A673 (cell line): Measurements from ENCODE around the gene TRERF1. TPM values are rescaled to one million over a fixed set of nuclear protein-coding genes. Genes with fewer than 3 reads are reported as not detected.

Source experiments
- BruUV-seq: library from RNA; stranded (reverse); fragments of 400-500 nt; replicated peaks from 2 replicates; lab custom pipeline; 2021; lab: Mats Ljungman, UMichigan
- CTCF ChIA-PET: fragments of 300-600 bp; sonication (Branson Sonifier 250); formaldehyde crosslinking; loops from one replicate; lab custom pipeline; 2022; ENCODE audit warnings: antibody characterized with exemption; lab: Charles Lee
- POLR2A ChIA-PET: fragments of 300-600 bp; sonication (Branson Sonifier 250); formaldehyde crosslinking; loops from one replicate; lab custom pipeline; 2022; ENCODE audit warnings: antibody characterized with exemption; ENCODE audit not compliant: low non-redundant PET; lab: Charles Lee
- DNase-seq: peaks from one replicate; pipeline ENCODE4 v3.0.0-alpha.2; 2015; ENCODE audit warnings: low spot score
- H3K27ac ChIP-seq: fragments of 200-600 bp; sonication (generic); 2 replicates; pipeline ENCODE4 v1.5.1; 2016; ENCODE audit warnings: mixed run types, low read depth, mild to moderate bottlenecking, mixed read lengths, antibody characterized with exemption, low read length; ENCODE audit not compliant: poor library complexity, severe bottlenecking
- H3K27me3 ChIP-seq: fragments of 200-600 bp; sonication (generic); replicated peaks from 2 replicates; pipeline ENCODE4 v1.6.1; 2017; ENCODE audit warnings: mixed run types, low read depth, mild to moderate bottlenecking, mixed read lengths, antibody characterized with exemption, low read length; ENCODE audit not compliant: insufficient read depth, poor library complexity
- H3K36me3 ChIP-seq: fragments of 200-600 bp; sonication (generic); 2 replicates; pipeline ENCODE4 v1.6.1; 2016; ENCODE audit warnings: mixed run types, mild to moderate bottlenecking, mixed read lengths, antibody characterized with exemption, low read length; ENCODE audit not compliant: insufficient read depth, poor library complexity, severe bottlenecking
- H3K4me1 ChIP-seq: fragments of 200-600 bp; sonication (generic); 2 replicates; pipeline ENCODE4 v1.6.1; 2017; ENCODE audit warnings: mixed run types, mild to moderate bottlenecking, mixed read lengths, antibody characterized with exemption, low read length; ENCODE audit not compliant: insufficient read depth, poor library complexity, severe bottlenecking
- H3K4me3 ChIP-seq: fragments of 200-600 bp; sonication (generic); 2 replicates; pipeline ENCODE4 v1.5.1; 2016; ENCODE audit warnings: low read depth, mixed run types, mild to moderate bottlenecking, mixed read lengths, low read length; ENCODE audit not compliant: poor library complexity, severe bottlenecking
- H3K9me3 ChIP-seq: fragments of 200-600 bp; sonication (generic); 2 replicates; pipeline ENCODE4 v1.6.1; 2016; ENCODE audit warnings: mixed run types, low read depth, mild to moderate bottlenecking, mixed read lengths, antibody characterized with exemption, low read length; ENCODE audit not compliant: poor library complexity, severe bottlenecking
- EZH2 ChIP-seq: fragments of 200-600 bp; sonication (generic); IDR thresholded peaks from 2 replicates; pipeline ENCODE4 v1.6.1; 2017; ENCODE audit warnings: borderline replicate concordance, low read depth, mild to moderate bottlenecking, mixed read lengths, antibody characterized with exemption, low read length; ENCODE audit not compliant: poor library complexity, severe bottlenecking
- intact Hi-C: fragments of 100-400 bp; cut with micrococcal nuclease; formaldehyde crosslinking; loops from one replicate; pipeline ENCODE4 v1.10.0; 2022; ENCODE audit not compliant: unreplicated experiment
- total RNA-seq: library from RNA; stranded (reverse); gene quantifications from 2 replicates; pipeline ENCODE4 v1.2.3, GENCODE V29; 2021
- TF ChIP-seq, protein P1 (sequence below): fragments of 300-800, 200-600 bp; sonication (generic); conservative IDR thresholded peaks from 2 replicates; pipeline ENCODE4 v1.5.1; 2017; ENCODE audit warnings: low read depth, mild to moderate bottlenecking, antibody characterized with exemption, low read length, moderate library complexity, mixed read lengths

The TRERF1 gene
- total RNA-seq, 1 experiment from 2014 or later: 9.5 TPM

- Histone ChIP-seq H3K9me3 (no peaks in the 10 kb centered on the region), H3K27me3 (no peaks in the 10 kb centered on the region), H3K36me3 (no peaks in the 10 kb centered on the region), H3K4me3 (no peak overlapping the region), H3K4me1 (no peaks in the 10 kb centered on the region), H3K27ac (no peak overlapping the region)
- intact Hi-C loops: no loop called here
- ChIA-PET CTCF (no interaction called here), POLR2A (no interaction called here)
- DNase-seq: no peak
- no TSS peak for BruUV-seq
- TF ChIP-seq, protein P1, sequence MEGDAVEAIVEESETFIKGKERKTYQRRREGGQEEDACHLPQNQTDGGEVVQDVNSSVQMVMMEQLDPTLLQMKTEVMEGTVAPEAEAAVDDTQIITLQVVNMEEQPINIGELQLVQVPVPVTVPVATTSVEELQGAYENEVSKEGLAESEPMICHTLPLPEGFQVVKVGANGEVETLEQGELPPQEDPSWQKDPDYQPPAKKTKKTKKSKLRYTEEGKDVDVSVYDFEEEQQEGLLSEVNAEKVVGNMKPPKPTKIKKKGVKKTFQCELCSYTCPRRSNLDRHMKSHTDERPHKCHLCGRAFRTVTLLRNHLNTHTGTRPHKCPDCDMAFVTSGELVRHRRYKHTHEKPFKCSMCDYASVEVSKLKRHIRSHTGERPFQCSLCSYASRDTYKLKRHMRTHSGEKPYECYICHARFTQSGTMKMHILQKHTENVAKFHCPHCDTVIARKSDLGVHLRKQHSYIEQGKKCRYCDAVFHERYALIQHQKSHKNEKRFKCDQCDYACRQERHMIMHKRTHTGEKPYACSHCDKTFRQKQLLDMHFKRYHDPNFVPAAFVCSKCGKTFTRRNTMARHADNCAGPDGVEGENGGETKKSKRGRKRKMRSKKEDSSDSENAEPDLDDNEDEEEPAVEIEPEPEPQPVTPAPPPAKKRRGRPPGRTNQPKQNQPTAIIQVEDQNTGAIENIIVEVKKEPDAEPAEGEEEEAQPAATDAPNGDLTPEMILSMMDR: no peak
- no peak for TF ChIP-seq EZH2
Observed at GRCh38 chr6:42380228-42380979, 71.3 kb downstream of the TRERF1 start.

- POLR2A ChIA-PET: no interaction called here
- no peaks in the 10 kb centered on the region for H3K9me3 ChIP-seq
- no peaks in the 10 kb centered on the region for H3K4me1 ChIP-seq
- H3K4me3 ChIP-seq: no peak overlapping the region
- no peaks in the 10 kb centered on the region for H3K27me3 ChIP-seq
- DNase-seq: no peak
- no peaks in the 10 kb centered on the region for H3K36me3 ChIP-seq
- no peak overlapping the region for H3K27ac ChIP-seq
- TF ChIP-seq, protein P1: no peak
- TF ChIP-seq EZH2: no peak
- intact Hi-C loops: no loop called here
- no TSS peak for BruUV-seq
- CTCF ChIA-PET: no interaction called here
Observed at GRCh38 chr6:42378536-42378935, 73.2 kb downstream of the TRERF1 start.

GRCh38 chr6:42378125-42378524, 73.6 kb downstream of the TRERF1 start:
- H3K27me3 ChIP-seq: no peaks in the 10 kb centered on the region
- H3K9me3 ChIP-seq: no peaks in the 10 kb centered on the region
- H3K4me1 ChIP-seq: no peaks in the 10 kb centered on the region
- no peak for TF ChIP-seq EZH2
- TF ChIP-seq, protein P1: no peak
- no peaks in the 10 kb centered on the region for H3K36me3 ChIP-seq
- ChIA-PET CTCF (no interaction called here), POLR2A (no interaction called here)
- BruUV-seq: no TSS peak
- H3K27ac ChIP-seq: no peak overlapping the region
- intact Hi-C loops: no loop called here
- no peak overlapping the region for H3K4me3 ChIP-seq
- no peak for DNase-seq
